ENCODE measurements around the gene SLK.

Gene SLK

DNA sequence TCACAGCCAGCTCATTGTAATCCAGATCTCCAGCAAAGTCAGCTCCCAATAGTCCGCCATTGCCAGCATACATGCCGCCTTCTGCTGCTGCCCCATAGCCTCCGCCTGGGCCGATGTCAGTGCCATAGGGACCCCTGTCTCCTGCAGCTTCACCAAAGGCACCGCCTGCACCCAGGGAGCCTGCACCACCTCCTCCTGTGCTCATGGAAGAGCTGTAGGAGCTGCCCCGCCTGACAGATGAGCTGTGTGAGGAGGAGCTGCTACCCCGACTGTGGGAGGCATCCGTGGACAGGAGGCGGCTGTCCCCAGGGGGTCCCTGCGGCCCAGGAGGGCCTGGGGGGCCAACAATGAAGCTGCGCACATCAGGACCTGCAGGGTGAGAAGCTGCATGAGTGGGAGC lies 67.0 kb downstream of the SLK start:
- DNase-seq (ENCODE audit: low spot score): no peak

DNA sequence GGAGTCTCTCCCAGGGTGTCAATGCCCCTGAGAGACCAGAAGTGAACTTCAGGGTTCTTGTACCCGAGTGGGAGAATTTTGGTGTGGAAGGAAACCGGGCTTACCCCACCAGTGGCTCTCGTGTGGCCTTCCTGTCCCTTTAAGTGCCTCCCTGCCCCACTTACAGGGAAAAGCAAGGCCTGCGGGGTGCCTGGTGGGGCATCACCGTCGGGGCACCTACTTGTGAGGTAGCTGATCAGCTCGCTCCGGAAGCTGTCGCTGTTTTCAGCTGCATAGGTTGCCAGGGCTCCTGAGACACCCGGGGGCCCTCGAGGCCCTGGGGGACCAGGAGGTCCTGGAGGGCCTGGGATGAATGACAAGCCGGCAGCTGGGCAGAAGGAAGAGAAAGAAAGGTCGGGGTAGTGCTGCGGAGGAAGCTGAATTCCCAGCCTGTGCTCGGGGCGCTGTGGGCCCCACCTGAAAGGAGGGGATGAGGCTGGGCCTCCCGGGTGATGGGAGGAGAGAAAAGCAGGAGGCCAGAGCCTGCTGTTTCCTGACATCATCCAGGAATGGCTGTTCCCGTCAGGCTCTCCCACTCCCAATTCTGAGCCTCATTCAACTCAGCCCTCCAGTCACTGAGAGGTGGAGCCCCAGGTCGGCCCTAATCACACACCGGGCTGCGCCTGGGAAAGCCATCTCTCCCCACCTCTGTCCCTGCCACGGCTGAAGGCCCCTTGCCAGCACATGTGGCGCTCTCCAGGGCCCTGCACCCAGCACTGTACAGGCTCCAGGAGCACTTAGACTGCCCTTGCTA lies 67.7 kb downstream of the SLK start:
- no peak for DNase-seq (ENCODE audit: low spot score)

DNA sequence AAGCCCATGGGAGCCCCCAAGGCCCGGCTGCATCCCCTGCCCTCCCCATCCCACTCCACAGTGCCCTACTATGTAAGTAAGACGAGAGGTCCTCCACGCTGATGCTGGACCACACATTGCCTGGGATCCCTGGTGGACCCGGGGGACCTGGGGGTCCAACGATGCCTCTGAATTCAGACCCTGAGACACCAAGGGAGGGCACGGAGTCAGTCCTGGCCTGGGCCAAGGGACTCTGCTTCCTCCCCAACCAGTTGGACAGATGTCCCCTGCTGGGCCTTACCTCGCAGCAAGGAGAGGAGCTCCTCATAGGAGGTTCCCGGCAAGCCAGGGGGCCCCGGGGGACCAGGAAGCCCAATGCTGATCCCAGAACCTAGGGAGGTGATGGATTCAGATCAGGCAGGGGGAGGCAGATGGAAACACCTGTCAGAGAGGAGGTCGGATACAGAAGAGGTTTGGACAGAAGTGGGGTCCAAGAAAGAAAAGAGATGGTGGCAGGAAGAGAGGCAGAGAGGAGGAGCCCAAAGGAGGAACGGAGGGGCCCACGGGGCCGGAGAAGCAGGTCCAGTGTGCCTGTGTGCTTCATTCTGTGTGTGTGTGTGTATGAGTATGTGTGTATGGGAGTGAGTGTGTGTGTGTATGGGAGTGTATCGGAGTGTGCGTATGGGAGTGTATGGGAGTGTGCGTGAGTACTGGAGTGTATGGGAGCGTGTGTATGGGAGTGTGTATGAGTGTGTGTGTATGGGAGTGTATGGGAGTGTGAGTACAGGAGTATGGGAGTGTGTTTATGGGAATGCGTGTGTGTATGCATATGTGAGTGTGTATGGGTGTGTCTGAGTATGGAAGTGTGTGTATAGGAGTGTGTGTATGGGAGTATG lies 68.5 kb downstream of the SLK start:
- DNase-seq (ENCODE audit: low spot score): no peak

DNA sequence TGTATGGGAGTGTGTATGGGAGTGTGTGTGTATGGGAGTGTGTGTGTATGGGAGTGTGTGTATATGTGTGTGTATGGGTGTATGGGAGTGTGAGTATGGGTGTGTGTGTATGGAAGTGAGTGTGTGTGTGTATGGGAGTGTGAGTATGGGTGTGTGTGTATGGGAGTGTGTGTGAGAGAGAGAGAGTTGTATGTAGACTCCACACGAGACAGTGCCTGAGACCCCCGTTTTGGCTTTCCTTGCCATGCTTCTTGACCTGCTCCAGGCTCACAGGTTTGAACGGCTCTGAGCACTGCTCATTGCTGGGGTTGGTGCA lies 69.1 kb downstream of the SLK start:
- no peak for DNase-seq (ENCODE audit: low spot score)

DNA sequence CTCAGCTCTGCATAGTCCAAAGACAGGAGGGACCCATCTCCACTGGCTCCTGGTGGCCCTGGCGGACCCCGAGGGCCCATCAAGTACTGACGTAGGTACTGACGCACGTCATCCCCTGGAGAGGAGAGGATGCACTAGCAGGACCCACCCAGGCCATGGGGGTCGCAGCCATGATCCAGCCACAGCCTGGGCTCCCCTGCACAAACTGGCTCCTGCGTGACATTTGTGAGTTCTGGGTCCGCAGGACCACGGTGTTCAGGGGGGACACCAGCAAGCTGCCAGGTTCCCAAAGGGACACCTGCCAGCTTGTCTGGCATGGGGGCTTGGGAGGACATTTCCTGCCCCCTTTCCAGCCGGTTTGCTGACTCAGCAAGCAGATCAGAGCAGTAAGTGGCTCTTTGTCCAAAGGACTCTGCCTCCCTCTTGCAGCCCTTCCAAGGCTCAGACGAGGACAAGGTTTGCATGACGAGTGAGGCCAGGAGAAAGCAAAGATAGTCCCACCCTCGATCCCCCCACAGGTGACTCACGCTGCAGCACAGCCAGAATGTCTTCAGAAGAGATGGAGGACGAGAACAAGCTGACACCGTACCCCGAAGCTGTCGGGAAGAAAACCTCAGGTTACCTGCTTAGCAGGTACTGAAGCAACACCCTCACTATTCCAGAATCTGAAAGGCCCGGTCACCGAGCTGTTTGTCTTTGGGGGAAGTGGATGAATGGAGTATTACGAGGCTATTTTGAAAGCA lies 69.7 kb downstream of the SLK start:
- no peak for DNase-seq (ENCODE audit: low spot score)

DNA sequence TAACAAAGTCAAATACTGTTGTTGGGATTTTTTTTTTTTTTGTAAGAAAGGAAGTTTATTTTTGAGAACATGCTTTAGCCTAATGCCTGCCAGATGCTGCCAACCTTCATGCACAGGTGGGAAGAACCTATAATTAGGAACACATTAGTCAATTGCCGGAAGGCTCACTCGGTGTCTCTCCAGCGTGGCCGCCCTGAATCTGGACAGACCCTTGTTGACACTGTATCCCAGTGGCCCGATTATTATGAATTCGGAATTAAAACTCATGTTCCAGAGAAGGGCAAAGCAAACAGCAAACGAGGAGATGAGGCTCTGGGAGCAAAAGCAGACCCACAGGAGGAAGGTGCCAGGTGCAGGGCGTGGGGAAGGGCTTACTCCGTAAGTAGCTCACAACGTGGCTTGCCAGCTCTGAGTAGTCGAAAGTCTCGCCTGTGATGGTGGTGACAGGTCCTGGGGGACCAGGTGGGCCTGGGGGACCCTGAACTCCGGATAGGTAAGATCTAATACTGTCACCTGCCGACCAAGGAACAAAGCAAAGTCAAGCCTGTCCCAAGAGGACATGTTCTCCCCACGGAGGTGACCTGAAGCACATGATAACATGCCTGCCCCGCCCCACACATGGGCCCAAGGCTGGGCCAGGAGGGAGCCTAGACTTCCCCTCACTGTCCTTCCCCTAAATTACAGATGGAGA lies 70.5 kb downstream of the SLK start:
- no peak for DNase-seq (ENCODE audit: low spot score)

DNA sequence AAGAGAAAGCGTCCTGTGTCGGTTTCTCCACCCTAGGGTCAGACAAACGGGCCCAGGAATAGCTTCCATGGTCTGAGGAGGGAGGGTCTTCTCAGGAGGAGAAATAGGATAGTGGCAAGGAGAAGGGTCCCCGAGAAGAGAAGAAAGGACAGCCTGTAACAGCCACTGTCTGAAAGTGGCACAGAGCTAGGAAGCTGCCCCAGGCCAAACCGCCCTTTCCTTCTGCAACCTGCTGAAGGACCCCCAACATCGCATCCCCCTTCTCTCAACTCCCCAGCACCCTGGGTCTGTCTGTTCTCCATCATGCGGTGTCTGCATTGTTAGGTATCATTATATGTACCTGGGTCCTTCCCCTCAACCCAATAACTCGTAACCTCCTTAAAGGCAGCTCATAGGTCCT lies 71.6 kb downstream of the SLK start:
- no peak for DNase-seq (ENCODE audit: low spot score)

DNA sequence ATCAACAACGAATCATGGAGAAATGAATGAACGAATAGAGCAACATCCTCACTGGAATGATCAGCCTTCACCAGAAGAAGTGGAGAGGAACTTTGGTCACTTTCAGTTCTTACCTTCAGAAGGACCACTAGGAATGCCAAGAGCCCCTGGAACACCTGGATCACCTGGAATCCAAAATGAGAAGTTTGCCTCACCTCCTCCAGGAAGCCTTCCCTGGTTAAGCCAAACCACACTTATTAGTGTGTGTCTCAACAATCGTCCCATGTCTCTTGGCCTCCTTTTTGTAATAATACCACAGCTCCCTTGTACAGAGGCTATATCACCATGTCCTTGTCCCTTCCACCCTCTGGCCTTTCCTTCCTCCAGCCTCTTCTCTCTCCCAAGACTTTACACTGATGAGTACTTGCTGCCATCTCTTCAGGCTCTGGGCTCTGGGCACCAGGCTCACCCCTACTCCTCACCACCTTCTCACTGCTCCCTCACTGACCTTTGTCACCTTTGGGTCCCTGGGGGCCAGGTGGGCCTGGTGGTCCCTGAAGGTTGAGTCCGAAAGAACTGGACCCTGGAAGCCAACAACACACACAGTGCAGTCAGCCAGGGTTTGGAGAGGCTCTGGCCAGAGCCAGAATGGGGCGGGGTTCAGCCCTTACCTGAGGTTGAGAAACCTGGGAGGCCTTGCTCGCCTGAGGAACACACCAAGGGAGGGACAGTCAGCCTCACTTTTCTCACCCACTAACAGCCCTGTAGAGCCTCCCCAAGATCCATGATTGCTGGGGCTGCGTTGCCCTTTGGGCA lies 72.2 kb downstream of the SLK start:
- no peak for DNase-seq (ENCODE audit: low spot score)

DNA sequence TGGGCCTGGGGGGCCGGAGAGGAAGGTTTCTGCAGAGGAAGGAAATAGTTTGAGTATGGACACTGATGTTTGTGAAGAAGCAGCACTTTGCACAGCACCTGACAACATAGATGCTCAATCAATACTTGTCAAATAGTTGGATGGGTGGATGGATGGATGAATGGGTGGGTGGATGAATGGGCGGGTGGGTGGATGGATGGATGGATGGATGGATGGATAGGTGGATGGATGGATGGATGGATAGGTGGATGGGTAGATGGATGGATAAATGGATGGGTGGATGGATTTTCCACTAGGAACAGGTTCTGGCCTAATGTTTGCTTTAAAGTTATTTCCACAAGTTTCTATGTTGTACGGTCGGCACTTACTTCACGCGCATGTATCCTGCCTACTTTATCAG lies 73.4 kb downstream of the SLK start:
- DNase-seq (ENCODE audit: low spot score): no peak

DNA sequence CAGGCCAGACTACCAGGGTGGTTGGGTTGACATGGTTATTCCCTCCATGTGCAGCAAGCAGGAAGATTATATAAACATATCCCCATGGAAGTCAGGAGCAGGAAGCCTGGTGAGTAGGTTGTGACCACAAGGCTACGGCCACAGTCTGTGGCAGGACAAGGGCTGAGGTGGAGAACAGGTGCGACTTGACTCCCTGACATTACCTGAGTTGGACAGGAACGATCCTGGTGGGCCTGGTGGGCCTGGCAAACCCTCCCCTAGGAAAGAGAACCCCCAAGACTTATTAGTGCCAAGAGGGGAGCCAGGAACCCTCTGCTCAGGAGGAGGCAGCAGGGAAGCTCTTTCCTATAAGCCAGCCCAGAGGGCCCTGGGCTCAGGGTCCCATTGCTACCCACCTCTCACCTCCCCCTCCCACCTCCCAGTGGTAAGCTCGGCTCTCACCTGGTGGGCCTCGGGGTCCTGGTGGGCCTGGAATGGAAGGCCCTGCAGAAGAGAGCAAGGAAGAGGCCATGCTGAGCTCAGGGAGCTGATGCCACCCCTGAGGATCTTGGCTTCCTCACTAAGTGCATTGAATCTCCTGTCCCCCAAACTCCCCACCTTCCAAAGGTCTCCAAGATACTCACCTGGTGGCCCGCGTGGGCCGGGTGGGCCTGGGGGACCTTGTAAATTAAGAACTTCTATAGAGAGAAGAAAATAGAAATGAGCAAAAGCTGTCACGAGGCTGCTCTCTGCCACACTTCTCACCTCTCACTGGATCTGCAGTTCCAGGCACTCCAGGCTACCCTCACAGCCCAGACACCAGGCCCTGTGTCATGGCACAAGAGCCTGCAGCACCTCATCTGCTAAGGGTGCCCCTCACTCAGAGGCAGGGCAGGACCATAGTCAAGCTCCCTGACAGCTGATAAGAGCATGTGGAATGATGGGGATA lies 74.2 kb downstream of the SLK start:
- no peak for DNase-seq (ENCODE audit: low spot score)

DNA sequence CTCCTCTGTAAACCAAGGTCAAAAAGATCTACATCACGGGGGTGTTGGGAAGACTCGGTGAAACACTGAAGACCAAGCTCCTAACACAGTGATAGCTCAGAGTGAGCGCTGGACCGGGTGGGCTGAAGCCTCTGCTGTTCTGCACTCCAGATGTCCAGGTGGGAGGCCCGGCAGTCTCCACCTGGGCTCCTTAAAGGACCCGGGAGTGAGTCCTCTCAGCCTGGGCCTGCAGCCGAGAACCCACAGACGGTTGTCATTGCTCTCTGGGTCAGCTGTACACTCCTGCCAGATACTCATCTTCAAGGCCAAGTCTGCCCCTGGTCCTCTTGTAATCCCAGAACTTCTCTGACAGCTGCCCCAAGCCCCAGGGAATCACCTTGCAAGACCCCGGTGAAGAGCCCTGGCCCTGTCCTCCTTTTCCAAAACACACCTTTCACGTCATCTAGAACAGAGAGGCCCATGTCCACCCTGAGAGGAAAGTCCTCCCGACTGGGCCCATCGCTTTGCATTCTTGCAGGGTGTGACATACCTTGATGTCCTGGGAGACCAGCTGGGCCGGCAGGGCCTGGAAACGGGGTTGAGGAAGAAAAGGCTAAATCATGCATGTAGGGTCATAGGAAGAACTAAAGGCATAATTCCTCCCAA lies 75.1 kb downstream of the SLK start:
- DNase-seq (ENCODE audit: low spot score): no peak

DNA sequence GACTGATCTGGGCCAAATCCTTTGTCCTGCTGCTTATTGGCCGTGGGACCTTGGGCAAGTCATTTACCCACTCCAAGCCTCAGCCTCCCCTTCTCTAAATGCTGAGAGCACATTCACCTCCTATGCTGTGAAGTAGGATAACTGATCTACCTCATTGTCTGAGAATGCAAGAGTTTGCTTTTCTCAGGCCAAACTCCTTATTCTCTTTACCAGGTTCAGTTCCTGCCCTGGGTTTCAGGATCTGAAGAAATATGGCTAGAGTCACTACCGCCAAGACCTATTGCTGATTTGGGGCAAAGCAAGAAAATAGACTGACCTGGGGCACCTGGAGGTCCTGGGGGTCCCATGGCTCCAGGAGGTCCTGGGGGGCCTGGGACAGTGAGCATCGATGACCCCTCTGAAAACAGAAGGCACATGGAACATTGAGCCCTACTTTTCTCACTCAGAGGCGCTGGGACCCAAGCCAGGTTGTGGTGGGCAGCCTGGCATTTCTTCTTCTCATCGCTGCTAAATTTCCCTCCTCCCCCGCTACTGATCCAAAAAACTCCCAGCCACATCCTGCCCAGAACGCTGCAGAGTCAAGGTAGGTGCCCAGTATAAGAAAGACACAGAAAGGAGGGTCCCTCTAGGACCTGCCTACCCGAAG lies 76.4 kb downstream of the SLK start:
- DNase-seq (ENCODE audit: low spot score): no peak

DNA sequence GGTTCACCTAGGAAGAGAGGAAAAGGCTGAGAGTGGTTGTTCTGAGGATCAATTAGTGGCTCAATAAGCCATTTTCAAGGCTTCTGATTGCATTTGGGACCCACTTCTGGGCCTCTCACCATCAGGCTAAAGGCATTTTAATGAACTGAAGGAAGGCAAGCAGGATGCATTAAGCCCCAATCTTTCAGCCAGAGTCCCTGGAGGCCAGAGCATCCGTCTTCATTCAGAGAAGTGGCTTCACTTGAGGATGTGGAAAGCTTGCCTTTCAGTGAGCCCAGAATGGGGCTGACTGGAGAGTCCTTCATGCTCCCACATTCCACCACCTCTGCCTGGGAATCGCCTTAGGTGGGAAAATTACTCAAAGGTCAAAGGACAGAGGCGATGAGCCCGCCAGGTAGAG lies 76.9 kb downstream of the SLK start:
- DNase-seq (ENCODE audit: low spot score): no peak

DNA sequence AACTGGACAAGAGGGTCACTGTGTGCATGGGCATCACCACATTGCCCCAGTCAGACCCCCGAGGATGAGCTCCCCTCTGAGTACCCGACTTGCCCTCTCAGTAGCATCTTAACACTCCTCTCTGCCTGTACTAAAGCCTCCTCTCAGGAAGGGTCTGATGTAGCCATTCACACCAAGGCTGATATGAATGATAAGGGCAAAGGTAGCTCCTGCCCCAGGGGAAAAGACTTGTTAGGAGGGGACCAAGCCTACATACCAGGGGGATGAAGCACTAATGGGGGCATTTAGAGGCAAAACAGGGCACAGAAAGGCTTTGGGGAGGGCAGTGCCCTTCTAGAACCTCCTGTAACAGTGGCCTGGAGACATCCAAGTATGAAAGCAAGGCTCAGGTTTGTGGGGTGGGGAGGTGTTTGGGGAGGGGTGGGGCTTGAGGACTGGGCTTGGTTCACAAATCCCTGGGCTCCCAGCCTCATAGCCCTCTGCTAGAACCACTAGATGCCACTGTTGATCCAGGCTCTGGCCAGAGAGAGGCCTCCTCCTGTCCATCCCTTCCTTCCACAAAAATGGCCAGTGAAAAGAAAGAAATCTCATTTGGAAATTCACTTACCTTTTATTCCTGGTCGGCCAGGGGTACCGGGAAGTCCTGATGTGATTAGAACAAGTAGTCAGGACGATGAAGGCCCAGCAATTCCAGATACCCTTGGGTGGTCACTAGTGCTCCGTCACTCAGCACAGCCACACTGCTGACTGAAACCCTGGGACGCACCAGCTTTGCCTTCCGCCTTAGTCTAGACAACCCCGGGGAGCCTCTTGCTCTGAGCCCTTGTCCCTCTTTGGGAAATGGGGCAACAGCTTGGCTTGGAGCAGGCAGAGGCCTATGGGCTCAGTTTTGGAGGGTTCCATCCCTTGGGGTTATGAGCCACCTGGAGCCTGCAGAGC lies 78.5 kb downstream of the SLK start:
- DNase-seq (ENCODE audit: low spot score): no peak

DNA sequence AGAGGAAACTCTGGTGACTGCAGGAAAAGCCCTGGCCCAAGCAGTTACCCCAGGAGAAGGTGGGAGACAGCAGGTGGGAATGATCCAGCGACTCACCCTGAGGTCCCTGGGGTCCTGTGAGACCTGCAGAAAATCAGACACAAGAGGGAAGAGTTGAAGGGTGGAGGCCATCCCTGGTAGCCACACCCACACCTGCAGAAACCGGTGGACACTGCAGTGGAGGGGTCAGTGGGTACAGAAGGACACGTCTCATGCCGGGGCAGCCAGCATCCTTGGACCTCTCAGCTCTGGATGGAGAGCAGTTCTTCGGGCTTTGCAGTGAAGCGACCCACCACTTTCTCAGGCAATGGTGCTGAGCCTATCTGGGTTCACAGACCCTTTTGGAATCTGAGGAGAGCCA lies 79.7 kb downstream of the SLK start:
- DNase-seq (ENCODE audit: low spot score): no peak

DNA sequence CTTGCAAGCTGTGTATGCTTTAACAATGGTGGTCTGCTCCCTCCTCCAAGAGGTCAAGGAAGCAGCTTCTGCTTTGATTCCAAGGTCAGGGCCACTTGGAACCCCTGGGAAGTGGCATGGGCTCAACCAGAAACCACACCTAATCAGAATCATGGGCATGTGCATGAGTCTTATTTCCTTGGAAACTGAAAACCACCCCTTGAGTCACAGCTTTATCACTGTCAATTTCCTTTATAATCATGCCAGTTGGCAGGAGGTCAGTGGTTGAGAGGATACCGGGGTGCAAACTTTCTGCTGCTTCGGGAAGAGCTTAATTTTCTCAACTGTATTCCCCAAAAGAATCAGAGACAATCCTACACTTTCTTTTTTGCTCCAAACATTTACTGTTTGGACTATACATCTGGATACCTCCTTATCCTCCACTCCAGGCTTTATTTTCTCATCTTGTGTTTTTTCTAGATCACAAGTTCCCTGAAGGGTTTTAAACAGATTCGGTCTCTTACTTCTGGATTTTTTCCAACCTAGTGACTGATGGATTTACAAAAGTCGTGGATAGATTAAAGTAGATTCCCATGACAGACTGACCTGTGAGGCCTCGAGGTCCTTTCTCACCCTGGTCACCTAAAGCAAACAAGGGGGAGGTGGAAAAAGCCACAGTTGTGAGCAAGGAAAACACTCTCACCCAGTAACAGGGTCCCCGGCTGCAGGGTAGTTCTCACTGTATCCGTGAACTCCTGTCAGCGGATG lies 82.7 kb downstream of the SLK start:
- DNase-seq (ENCODE audit: low spot score): no peak

DNA sequence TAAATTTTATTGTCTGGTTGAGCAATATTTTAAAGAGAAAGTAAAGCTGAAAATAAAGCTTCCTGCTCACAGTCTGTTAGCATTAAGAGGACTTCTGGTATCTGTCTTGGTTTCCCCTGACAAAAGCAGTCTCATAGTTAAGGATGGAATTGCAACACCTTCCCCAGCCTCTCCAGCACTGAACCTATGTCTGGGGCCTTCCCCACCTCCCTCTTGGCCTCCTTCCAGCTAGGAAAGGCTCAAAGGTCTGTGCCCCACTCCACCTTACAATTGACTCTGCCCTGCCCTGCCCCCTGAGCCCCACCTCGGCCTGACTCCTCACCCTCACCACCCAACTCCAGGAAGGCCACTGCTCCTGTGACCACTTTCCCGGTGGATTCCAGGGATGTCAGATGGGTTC lies 85.5 kb downstream of the SLK start:
- no peak for DNase-seq (ENCODE audit: low spot score)
